Stimulated activated CD4-positive, alpha-beta T cell treated with anti-CD3 and anti-CD28 coated beads, Interleukin-4, amount 100 ng/mL, for 1 hour (primary cell): Measurements from ENCODE around the gene PXK.

Source experiments
- DNase-seq: peaks from one replicate; pipeline ENCODE4 v3.0.0-alpha.2; 2020

Gene PXK

DNA sequence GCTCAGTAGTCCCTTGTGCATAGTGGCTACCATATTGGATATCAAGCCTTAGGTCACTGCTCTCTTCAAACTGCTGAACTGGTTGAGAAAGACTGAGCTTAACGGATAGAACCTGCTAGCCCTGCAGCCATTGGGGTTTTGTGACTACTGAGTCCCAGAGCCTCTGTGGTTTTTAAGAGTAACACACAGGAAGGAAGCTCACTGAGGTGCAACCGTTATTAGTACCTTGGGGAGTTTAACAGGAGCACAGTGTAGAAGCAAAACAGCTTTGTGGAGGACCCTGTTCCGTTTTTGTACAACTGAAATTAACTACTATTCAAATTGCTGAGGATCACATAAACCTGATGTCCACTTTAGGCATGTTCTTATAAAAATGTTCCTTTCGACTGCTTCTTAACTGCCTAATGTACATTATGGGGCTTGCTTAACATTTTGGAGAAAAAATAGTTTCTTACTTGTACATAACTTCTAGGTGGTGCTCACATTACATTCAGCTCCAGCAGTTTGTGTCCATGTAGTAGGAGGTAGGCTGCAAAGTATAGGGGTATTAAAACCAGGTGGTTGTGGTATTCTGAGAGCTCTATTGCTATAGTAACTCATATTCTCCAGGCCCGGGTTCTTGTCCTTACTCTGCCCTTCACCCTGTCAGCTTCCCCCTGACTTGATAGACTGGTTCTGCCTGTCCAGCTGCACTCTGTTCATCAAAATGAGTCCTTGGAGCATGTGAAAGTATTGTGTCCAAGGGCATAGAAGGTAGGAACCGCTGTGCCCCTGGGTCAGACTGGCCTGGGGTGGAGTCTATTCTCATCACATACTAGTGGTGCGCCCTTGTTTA lies 17.3 kb downstream of the PXK start:
- DNase-seq, result no peak

DNA sequence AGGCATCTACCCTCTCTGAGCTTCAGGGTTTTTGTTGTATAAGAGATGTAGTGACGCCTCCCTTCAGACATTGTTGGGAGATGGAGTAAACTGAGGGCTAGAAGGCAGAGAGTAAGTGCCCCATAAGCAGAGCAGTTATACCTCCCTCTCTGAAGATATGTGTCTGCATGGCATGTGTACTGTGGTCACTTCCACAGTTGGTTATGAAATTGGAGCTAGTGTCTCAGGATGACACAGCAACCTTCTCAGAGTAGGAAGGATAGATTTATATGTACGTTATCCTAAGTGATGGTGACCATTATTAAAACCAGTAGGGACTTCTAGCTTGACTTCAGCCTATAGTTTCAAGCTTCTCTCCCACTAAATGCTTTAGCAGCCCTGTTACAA lies 17.9 kb downstream of the PXK start:
- DNase-seq, result no peak

DNA sequence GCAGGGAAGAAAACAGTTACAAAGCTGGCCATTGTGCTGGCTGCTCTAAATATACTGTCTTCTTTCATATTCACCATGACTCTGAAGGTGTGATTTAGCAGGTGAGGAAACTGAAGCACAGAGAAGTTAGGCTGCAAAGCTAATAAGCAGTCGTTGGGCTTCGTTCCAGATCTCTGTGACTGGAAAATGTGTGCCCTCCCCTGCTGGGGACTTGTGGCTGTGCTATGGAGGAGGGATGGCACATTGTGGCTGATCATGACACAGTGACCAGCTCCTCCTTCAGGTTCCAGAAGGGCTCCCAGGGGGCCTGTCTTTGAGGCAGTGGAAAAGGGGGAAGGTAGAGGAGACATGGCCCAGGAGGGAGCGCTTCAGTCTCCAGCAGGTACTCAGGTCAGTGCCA lies 19.2 kb downstream of the PXK start:
- no peak for DNase-seq

DNA sequence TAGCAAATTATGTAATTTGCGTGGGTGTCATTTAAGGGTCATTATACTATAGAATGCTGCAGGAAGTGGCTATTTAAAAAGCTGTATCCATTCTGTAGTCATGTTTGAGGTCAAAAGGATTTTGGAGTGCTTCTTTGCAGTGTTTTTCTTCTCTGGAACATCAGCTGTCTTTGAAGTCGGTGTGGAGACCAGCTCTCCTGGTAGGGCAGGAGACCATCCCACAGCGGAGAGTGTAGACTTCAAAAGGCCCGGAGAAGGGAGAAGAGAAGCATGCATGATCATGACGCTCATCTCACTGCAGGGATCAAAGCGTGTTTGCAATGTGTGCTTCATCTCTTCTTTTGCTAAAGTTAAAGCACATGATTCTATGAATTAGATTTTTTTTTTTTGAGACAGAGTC lies 19.9 kb downstream of the PXK start:
- no peak for DNase-seq

DNA sequence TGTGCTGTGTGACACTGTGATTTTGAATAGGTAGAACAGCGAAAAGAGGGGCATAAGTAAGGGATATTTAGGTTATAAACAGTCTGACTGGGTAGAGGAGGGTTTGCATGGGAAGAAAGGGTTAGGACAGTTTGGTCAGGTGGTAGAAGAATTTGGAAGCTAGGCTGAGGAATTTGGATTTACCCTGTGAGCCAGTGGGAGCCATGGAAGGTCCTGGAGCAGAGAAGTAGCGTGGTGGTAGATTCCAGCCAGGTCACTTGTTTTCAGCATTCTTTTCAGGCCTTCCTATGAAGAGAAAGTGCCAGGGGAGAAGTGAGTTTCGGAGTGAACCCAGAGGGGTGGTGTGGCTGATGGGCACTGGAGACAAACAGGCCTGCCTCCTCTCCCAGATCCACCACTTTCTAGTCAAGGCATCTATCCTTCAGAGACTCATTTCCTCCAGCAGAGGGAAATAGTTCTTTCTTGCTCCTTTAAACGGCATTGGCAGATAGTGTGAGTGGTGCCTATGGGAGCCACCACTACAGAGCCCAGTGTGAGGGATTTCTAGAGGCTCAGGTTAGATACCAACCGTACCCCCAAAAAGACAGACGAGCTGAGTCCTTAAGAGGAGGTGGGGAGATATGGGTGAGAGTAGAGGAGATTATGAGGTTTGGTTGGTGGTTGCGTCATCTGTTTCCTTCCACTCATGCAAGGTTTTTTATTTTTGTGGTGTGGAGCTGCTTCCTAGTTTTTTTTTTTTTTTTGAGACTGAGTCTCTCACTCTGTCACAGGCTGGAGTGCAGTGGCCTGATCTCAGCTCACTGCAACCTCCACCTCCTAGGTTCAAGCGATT lies 21.2 kb downstream of the PXK start:
- no peak for DNase-seq

DNA sequence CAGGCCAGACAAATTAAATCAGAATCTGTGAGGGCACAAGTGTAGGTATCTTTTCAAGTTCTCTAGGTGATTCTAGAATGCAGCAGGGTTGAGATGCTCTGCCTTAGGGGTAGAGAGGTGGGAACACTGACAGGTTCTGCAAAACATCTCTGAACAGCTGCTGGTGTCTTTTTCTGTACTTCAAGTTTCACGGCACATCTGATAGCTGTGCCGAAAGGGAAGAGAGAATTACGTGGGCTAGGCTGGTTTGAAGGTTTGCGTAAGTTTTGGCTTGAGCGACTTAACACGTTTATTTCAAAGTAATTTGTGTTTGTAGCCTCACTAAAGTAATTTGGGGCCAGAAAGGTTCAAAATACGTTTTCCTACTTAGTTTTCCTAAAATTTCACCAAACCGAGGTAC lies 22.5 kb downstream of the PXK start:
- no peak for DNase-seq

DNA sequence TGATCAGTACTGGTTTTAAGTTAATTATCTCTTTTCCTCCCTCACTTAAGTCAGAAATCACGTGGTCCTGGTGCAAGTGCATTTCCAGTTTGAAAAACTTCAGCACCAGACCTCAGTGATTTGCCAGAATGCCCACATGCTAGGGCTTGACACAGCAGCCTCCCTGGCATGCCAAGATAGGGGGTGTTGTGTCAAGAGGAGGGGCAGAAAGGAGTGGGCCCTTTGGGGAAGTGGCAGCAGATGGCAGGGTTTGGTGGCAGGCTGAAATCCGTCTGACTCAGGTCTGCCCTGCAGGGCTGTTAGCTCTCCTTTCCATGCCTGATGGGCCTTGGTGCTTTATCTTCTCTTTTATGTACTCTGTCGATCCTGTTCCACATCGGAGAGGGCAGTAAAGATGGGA lies 23.4 kb downstream of the PXK start:
- no peak for DNase-seq

DNA sequence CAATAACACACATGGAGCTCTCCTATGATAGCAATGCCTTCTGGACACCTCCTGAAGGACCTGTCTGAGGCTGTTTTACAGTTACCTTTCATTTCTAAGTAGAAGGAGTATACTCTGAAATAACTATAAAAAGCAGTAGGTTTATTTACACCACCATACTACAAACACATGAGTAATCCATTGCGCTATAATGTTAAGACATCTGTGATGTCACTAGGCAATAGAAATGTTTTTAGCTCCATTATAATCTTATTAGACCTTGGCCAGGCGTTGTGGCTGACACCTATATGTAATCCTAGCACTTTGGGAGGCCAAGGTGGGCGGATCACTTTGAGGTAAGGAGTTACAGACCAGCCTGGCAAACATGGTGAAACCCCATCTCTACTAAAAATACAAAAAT lies 24.7 kb downstream of the PXK start:
- no peak for DNase-seq

DNA sequence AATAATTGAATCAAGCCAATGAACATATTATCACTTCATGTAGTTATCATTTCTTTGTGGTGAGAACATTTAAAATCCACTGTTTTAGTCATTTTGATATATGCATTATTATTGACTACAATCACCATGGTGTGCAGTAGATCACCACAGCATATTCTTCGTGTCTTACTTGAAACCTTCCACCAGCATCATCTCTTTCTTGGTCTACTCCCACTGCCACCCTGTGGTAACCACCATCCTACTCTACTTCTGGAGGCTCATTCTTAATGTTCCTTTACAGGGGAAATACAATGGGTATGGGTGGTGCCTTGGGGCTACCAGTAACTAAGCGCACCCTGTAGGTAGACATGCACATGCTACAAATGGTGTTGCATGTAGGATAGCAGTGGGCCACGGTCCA lies 25.4 kb downstream of the PXK start:
- DNase-seq, result no peak

DNA sequence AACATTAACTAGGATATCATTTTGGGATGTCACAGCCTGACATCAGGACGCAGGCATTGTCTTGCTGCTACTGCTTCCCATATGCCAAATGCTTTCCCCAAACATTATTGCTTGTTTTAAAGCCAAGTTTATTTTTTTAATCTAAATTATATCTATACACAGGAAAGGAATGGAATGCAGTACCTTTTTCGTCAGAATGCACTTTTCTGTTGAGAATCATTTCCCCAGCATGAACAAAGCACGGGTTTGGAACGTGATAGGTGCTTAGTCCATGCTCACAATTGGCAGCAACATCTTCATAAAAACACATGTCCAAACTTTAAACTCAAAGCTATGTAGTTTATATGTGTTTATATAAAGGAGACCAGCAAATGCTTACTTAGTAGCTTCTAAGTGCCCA lies 26.1 kb downstream of the PXK start:
- no peak for DNase-seq

DNA sequence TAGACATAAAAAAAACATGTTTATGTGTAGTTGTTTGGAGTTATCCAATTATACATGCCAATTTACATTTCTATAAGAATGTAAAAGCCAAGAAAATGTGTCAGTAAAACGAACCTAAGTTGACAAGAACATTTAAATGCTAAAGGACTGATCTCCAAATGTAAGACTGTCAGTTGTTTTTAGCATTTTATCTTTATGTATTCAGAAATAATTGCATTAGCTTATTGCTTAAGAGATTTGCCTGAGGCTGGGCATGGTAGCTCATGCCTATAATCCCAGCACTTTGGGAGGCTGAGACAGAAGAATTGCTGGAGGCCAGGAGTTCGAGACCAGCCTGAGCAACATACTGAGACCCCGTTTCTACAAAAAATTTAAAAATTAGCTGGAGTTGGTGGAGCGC lies 26.9 kb downstream of the PXK start:
- no peak for DNase-seq

DNA sequence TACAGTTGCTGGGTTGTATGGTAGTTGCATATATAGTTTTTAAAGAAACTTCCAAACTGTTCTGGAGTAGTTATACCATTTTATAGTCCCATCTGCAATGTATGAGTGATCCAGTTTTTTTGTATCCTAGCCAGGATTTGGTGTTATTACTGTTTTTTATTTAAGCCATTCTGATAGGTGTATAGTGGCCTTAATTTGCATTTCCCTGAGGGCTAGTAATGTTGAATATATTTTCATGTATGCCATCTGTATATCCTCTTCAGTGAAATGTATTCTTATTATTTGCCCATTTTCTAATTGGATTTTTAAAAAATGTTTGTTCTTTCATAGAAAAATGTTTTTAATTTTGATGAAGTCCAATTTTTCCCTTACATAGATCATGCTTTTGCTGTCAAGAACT lies 29.2 kb downstream of the PXK start:
- no peak for DNase-seq

DNA sequence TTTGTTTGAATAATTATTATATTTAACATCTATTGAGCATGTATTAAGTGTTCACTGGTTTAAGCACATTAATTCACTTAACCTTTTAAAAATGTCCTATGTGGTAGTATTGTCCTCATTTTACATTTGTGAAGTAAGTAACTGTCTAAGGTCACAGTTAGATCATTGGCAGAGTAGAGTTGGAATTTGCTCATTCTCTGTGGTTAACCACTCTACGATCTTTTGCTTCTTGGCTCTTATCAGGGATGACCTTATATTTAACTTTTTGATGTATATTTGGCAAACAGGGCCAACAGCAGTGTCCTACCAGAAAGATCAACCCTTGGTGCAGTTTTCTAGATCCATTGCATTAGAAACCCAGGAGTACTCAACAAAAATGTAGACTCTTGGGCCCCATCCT lies 34.0 kb downstream of the PXK start:
- no peak for DNase-seq

DNA sequence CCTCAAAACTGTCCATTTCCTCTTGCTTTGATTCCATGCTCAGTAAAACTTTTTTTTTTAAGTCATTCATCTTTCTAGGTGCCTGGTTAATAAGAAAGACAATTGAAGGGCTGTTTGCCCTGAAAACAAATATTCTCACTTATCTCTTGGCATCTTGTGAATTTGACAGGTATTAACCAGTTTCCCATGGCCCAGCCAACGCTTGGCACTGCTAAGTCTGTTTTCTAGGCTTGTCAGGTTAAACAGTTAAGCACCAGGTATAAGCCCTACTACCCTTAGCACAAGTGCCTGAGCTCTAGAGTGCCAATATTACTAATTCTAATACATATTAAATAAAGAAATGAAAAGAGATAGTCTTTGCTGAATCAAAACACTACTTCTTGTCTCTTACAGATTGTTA lies 36.3 kb downstream of the PXK start:
- no peak for DNase-seq

DNA sequence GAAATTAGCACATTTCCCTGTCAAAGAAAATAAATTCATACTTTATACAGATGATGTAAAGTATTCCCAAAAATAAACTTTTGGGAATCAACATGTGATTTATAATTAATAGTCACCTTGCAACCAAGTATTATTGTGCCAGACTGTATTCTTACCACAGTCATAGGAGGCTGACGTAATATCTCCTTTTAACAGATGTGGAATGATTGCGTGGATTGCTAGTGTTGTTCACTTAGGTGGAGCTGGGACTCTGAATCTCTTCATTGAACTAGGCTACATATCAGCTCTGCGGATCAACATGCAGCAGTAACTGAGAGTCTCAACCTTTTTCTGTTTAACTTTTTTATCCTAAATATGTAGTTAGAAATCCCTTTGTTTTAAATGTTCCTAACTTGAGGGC lies 37.2 kb downstream of the PXK start:
- DNase-seq, result no peak

DNA sequence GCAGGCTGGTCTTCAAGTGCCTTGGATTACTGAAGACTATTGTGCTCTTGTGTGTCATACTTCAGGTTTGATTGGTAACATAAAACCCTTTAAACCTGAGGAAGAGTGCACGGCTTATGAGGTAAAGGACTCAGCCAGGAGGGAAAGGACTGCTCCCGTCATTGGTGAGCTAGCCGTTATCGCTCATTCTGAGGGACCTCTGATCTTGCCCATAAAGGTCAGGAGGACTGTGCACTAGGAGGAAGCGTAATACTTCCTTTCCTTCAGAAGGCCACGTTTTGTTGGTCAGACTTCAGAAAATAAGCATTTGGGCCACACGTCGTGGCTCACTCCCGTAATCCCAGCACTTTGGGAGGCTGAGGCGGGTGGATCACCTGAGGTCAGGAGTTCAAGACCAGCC lies 37.7 kb downstream of the PXK start:
- no peak for DNase-seq

DNA sequence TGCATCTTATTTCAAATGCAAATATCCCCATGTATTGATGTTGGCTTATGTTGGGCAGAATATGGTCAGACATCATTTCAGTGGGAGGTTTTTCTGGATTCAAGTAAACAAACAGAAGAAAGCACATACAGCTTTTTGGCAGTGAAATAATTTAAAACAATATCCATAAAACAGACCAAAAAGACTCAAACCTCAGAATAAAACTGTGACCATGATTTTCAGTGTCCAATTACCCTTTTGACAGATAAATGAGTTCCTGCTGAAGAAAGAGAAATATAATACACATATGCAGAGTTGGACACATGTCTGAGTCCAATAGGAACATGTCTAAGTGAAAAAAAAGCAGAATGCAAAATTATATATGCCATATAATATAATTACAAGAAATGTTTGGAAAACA lies 39.1 kb downstream of the PXK start:
- no peak for DNase-seq

DNA sequence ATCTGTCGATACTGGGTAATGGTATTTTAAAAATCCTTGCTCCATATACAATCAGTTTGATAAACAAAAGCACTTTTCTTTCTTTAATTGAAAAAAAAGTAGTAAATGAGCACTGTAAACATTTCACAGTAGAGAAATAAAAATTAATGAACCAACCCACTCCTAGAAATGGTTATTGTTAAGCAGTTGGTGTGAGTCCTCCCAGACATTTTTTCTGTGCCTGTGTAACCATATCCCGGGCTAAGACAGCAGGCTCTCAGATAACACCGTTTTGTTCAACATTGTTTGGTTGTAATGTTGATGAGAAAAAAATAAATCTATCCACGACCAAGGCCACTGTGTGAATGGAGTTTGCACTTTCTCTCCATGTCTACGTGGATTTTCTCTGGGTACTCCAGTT lies 42.6 kb downstream of the PXK start:
- no peak for DNase-seq

DNA sequence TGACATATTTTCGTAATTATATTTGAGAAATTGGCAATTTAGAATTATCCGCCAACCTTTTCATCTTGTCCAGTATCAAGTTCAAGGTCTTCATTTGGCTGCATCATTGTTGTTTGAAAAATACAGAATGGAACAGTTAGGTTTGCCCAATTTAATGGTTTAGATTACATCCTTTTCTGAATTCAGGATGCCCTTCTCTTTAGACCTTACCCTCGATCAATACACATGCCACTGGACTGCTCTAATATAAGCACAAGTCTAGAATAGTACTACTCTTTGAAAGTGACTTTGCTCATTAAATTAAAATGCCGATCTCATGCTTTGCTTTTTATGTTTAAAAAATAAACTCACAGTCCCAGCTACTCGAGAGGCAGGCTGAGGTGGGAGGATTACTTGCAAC lies 44.5 kb downstream of the PXK start:
- no peak for DNase-seq

DNA sequence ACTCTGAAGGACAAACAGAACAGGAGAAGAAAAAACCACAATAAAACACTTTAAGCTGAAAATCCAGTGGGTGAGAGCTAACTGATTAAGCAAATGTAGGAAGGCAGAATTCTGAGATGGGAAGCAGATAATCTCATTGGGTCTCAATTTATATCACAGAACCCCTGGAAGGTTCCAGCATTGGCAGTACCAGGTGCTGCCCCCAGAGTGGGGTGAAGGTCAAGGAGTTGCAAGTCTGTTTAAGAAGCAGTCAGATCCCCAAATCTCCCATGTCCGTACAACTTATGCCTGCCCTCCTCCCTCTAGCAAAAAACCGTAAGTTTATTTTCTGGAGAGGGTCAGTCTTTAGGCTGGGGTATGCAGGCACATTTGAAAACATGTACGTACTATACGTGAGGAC lies 45.1 kb downstream of the PXK start:
- DNase-seq, result no peak

DNA sequence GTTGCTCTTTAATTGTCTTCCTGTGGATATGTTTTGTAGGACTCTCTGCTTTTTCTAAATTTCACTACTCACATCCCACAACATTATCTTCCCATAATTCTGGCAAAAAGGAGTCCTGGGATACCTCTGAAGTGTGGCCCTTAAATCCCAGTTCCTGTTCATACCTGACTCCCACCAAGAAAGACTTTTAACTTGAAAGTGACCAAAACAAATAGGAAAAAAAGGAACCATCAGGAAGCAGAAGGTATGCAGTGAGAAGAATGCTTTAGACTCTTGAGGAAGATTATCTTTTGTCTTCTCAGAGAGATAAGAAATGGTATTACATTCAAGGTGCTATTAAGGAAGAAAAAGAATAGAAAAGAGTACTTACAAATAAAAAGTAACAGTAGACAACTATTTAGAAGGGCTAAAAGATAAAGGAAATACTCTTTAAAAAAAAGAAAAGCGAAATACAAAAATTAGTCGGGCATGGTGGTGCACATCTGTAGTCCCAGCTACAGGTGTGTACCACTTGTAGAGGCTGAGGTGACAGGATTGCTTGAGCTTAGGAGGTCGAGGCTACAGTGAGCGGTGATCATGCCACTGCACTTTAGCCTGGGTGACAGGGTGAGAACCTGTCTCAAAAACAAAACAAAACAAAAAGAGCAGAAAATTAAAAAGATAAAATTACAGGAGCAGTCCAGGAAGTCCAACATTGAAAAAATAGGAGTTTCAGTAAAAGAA lies 46.8 kb downstream of the PXK start:
- no peak for DNase-seq

DNA sequence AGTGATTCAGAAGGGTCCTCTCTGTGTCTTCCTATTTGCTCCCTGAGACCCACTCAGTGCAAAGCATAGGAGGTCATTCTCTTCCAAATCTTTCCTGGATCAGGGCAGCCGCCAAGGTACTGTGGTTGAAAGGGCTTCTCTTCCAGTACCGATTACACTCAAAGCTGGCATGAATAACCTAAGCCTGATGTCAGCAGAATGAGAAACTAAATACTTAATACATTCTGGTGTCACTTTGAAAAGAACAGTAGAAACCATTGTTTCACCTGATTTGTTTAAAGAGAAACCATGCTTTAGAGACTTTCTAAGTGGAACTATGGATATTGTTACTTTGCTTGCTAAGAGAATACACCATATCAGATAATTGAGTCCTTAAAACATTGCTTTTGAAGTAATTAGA lies 50.8 kb downstream of the PXK start:
- no peak for DNase-seq

DNA sequence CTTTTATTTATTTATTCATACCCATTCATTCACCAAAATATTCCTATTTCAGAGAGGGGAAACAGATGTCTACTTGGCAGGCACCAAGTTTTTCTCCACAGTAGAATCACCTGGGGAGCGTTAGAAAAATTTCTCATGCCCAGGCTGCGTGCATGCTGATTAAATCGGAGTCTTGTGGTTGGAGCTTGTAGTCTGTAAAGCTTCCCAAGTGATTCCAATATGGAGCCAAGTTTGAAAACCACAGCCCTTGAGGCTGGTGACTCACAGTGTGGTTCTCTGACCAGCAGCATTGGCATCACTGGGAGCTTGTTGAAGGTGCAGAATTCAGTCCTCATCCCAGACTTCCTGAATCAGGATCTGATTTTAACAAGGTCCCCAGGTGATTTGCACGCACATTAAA lies 51.2 kb downstream of the PXK start:
- no peak for DNase-seq
